CD14-positive monocyte (primary cell): ENCODE data around the gene CARD8. TPM values are rescaled to one million over a fixed set of nuclear protein-coding genes. Genes with fewer than 3 reads are reported as not detected.
A peak's percentile ranks its signal among the peaks of the same experiment; 100 is the strongest.

Experiments used
- DNase-seq, 3 donors: peaks; one replicate each; pipeline ENCODE4 v3.0.0-alpha.2; 2011 to 2022
- H2AFZ ChIP-seq: 2 replicates; pipeline ENCODE4 v1.6.0; 2012; ENCODE audit warnings: mild to moderate bottlenecking, low read depth, low read length, inconsistent platforms; ENCODE audit not compliant: insufficient read depth, poor library complexity, severe bottlenecking
- H3K27ac ChIP-seq, 2 donors: 1 replicate in 1 of 2; 2 replicates in 1 of 2; pipeline ENCODE4 v1.5.1; 2012 to 2013; ENCODE audit warnings: low read length in 2 of 2, control low read depth in 1 of 2, inconsistent platforms in 1 of 2, low read depth in 1 of 2, mild to moderate bottlenecking in 1 of 2
- H3K27me3 ChIP-seq, 2 donors: one replicate each; pipeline versions ENCODE4 v1.6.0 to v1.6.1; 2011 to 2013; ENCODE audit warnings: low read length in 2 of 2; ENCODE audit not compliant: control insufficient read depth in 2 of 2, insufficient read depth in 2 of 2
- H3K36me3 ChIP-seq, 2 donors: replicated peaks in 1 of 2; 1 replicate in 1 of 2; 2 replicates in 1 of 2; pipeline versions ENCODE4 v1.5.1 to v1.6.1; 2012 to 2013; ENCODE audit warnings: low read length in 2 of 2, control low read depth in 1 of 2, inconsistent platforms in 1 of 2, mild to moderate bottlenecking in 1 of 2; ENCODE audit not compliant: insufficient read depth in 2 of 2, control insufficient read depth in 1 of 2
- H3K4me1 ChIP-seq, 2 donors: 1 replicate in 1 of 2; 2 replicates in 1 of 2; pipeline versions ENCODE4 v1.5.1 to v1.6.1; 2012 to 2013; ENCODE audit warnings: low read length in 2 of 2, control low read depth in 1 of 2, inconsistent platforms in 1 of 2, mild to moderate bottlenecking in 1 of 2, moderate library complexity in 1 of 2; ENCODE audit not compliant: insufficient read depth in 2 of 2, control insufficient read depth in 1 of 2
- H3K4me2 ChIP-seq: replicated peaks from 2 replicates; pipeline ENCODE3; 2012; ENCODE audit warnings: low read length, moderate library complexity, mild to moderate bottlenecking; ENCODE audit not compliant: poor library complexity, severe bottlenecking; ENCODE audit errors: extremely low read depth
- H3K4me3 ChIP-seq, 3 experiments: fragments of 200-600 bp in 1 of 3; sonication (generic) in 1 of 3; replicated peaks in 1 of 3; 1 replicate in 2 of 3; 2 replicates in 1 of 3; pipeline ENCODE4 v1.5.1; 2011 to 2013; ENCODE audit warnings: low read length in 3 of 3, mild to moderate bottlenecking in 3 of 3, control low read depth in 2 of 3, low read depth in 2 of 3, inconsistent platforms in 1 of 3, moderate library complexity in 1 of 3
- H3K79me2 ChIP-seq: 2 replicates; pipeline ENCODE4 v1.6.0; 2012; ENCODE audit warnings: mild to moderate bottlenecking, control low read depth, inconsistent platforms, low read length, moderate library complexity; ENCODE audit not compliant: insufficient read depth
- H3K9ac ChIP-seq: 2 replicates; pipeline ENCODE4 v1.6.0; 2017; ENCODE audit warnings: low read length, mild to moderate bottlenecking; ENCODE audit not compliant: insufficient read depth, poor library complexity, severe bottlenecking
- H3K9me3 ChIP-seq, 2 donors: replicated peaks in 1 of 2; 1 replicate in 1 of 2; 2 replicates in 1 of 2; pipeline versions ENCODE4 v1.5.1 to v1.6.1; 2012 to 2013; ENCODE audit warnings: low read length in 2 of 2, control low read depth in 1 of 2; ENCODE audit not compliant: control insufficient read depth in 1 of 2, insufficient read depth in 1 of 2
- H4K20me1 ChIP-seq: 2 replicates; pipeline ENCODE4 v1.6.0; 2012; ENCODE audit warnings: mild to moderate bottlenecking, low read length, control low read depth, moderate library complexity; ENCODE audit not compliant: insufficient read depth
- H3K27ac Mint-ChIP-seq, 7 donors: one replicate each; pipeline ENCODE4 v1.8.0; 2020; ENCODE audit warnings: mild to moderate bottlenecking in 7 of 7, mixed read lengths in 7 of 7, moderate library complexity in 6 of 7, inconsistent platforms in 2 of 7
- H3K27me3 Mint-ChIP-seq, 3 donors: one replicate each; pipeline ENCODE4 v1.8.0; 2021 to 2022; ENCODE audit warnings: low read depth in 3 of 3, mild to moderate bottlenecking in 3 of 3, mixed read lengths in 3 of 3, moderate library complexity in 3 of 3, inconsistent platforms in 1 of 3
- H3K36me3 Mint-ChIP-seq, 2 donors: one replicate each; pipeline ENCODE4 v1.8.0; 2020; ENCODE audit warnings: mixed read lengths in 2 of 2, inconsistent platforms in 1 of 2, mild to moderate bottlenecking in 1 of 2
- H3K4me1 Mint-ChIP-seq: one replicate; pipeline ENCODE4 v1.8.0; 2020; ENCODE audit warnings: mild to moderate bottlenecking, mixed read lengths
- H3K4me3 Mint-ChIP-seq, 2 donors: one replicate each; pipeline ENCODE4 v1.8.0; 2020; ENCODE audit warnings: mild to moderate bottlenecking in 2 of 2, mixed read lengths in 2 of 2, moderate library complexity in 1 of 2
- H3K9me3 Mint-ChIP-seq, 7 donors: one replicate each; pipeline ENCODE4 v1.8.0; 2020 to 2022; ENCODE audit warnings: mixed read lengths in 7 of 7, mild to moderate bottlenecking in 6 of 7, moderate library complexity in 6 of 7, inconsistent platforms in 2 of 7
- CTCF ChIP-seq: fragments of 200-600 bp; IDR thresholded peaks from one replicate; pipeline ENCODE4 v1.8.0; 2022; ENCODE audit warnings: antibody characterized with exemption, mild to moderate bottlenecking
- WGBS: methylation state at CpG from one replicate; pipeline ENCODE4 v1.1.5; 2013; ENCODE audit warnings: missing lambda C conversion rate; ENCODE audit not compliant: insufficient coverage; 5-methylcytosine and 5-hydroxymethylcytosine counted together
- intact Hi-C, 2 donors: fragments of 100-400 bp; cut with micrococcal nuclease; formaldehyde crosslinking; loops; one replicate each; pipeline versions ENCODE4 v1.15.0 to v1.15.1; 2023
- polyA plus RNA-seq, 3 donors: library from polyadenylated mRNA; depleted of rRNA in 1 of 3; unstranded in 2 of 3; stranded (reverse) in 1 of 3; fragments of 300-500 nt in 2 of 3; fragments of >200 nt in 1 of 3; fragmentation: Illumina TruSeq in 2 of 3; gene quantifications; 1 replicate in 2 of 3; 2 replicates in 1 of 3; pipeline ENCODE4 v1.2.3, GENCODE V29; 2012 to 2021

The CARD8 gene
- polyA plus RNA-seq, 3 donors = 76.4 to 122 (median 90.9) TPM

- H3K36me3 Mint-ChIP-seq = peaks cover 69 to 88% of the 10 kb centered on the region in 2 donors
- WGBS = 72% methylated on average over 3 of the region's 3 CpGs
These were observed 18.7 kb downstream of the CARD8 start for GRCh38 chr19:48237057-48237456.

DNA sequence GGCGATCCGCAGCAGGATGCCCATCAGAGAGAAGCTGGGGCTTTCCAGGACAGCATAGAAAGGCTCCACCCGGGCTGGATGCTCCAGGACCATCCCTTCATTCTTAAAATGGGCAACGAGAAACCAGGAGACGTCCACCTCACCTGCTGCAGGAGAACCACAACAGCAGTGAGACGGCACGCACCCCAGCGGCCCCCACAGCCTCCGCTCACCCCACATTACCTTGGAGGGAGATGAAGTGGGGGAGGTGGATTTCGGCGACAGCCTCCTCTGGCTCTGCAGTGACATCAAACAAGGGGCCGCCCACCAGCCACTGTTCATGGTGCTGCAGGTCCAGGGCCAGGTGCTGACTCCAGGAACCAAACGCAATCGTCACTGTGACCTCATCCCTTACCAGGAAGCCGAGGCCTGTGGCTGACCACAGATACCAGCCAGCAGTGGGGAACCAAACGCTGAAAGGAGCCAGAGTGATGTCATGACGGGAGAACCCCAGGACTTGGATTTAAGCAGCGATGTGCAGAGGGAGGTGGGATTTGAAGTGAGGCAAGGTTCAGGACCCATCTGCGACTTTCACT is 25.1 kb downstream of the CARD8 start:
- H3K27me3 ChIP-seq = no peaks in the 10 kb centered on the region
- peaks cover 84 to 98% of the 10 kb centered on the region in 2 donors for H3K36me3 ChIP-seq
- Mint-ChIP-seq H3K27ac (peak overlapping the region in 5 of 7 donors; percentile 3 to 70 (median 57)), H3K9me3 (peaks cover 0 to 3% (median 0%) of the 10 kb centered on the region in 7 donors), H3K27me3 (no peaks in the 10 kb centered on the region), H3K4me1 (no peaks in the 10 kb centered on the region), H3K36me3 (peaks cover 85 to 93% of the 10 kb centered on the region in 2 donors), H3K4me3 (no peak overlapping the region)
- no peak overlapping the region for H3K4me3 ChIP-seq
- TF ChIP-seq CTCF = no peak
- DNase-seq = no peak
- H3K9me3 ChIP-seq = no peaks in the 10 kb centered on the region
- H3K4me1 ChIP-seq = no peaks in the 10 kb centered on the region
- 94% methylated on average over 4 of the region's 19 CpGs for WGBS
- intact Hi-C loops = no loop called here
- H3K79me2 ChIP-seq = no peaks in the 10 kb centered on the region
- peaks cover 49% of the 10 kb centered on the region for H4K20me1 ChIP-seq
- no peak overlapping the region for H3K9ac ChIP-seq
- no peak overlapping the region for H2AFZ ChIP-seq
- no peak overlapping the region for H3K4me2 ChIP-seq
- H3K27ac ChIP-seq = no peak overlapping the region

More at GRCh38 chr19:48237057-48237456, 18.7 kb downstream of the CARD8 start:
- no peak overlapping the region for H3K27ac ChIP-seq
- Mint-ChIP-seq H3K27me3 (no peaks in the 10 kb centered on the region), H3K4me1 (peaks cover 16% of the 10 kb centered on the region), H3K27ac (peak overlapping the region in 4 of 7 donors; percentile 21 to 73 (median 42)), H3K9me3 (peaks cover 0 to 1% (median 0%) of the 10 kb centered on the region in 7 donors), H3K4me3 (no peak overlapping the region)
- no peak for DNase-seq
- H3K9me3 ChIP-seq = no peaks in the 10 kb centered on the region
- no peak overlapping the region for H2AFZ ChIP-seq
- no peak overlapping the region for H3K9ac ChIP-seq
- no peaks in the 10 kb centered on the region for H3K27me3 ChIP-seq
- peaks cover 69 to 94% of the 10 kb centered on the region in 2 donors for H3K36me3 ChIP-seq
- H3K4me3 ChIP-seq = no peak overlapping the region
- TF ChIP-seq CTCF = no peak
- no peak overlapping the region for H3K4me2 ChIP-seq
- H3K4me1 ChIP-seq = peaks cover 0 to 5% of the 10 kb centered on the region in 2 donors
- intact Hi-C loops = no loop called here
- H3K79me2 ChIP-seq = peaks cover 31% of the 10 kb centered on the region
- peaks cover 83% of the 10 kb centered on the region for H4K20me1 ChIP-seq
